Upper lobe of left lung (tissue), 6 donors: ENCODE measurements around the gene FRAS1. TPM values are rescaled to one million over a fixed set of nuclear protein-coding genes. Genes with fewer than 3 reads are reported as not detected.

Experiments used
- ATAC-seq, 2 donors: fragments of 200-7000 bp; cut with Tn5 transposase; one replicate each; pipeline ENCODE4 v1.9.1; 2022; ENCODE audit warnings: mild to moderate bottlenecking in 2 of 2, moderate library complexity in 2 of 2; ENCODE audit not compliant: low FRiP score in 2 of 2
- DNase-seq, 2 donors: peaks; one replicate each; pipeline ENCODE4 v3.0.0-alpha.2; 2019 to 2020
- H3K27ac ChIP-seq, 4 donors: fragments of 200-600 bp; sonication (generic); one replicate each; pipeline ENCODE4 v1.5.1; 2016 to 2019
- H3K27me3 ChIP-seq, 4 donors: fragments of 200-600 bp; sonication (generic); one replicate each; pipeline ENCODE4 v1.5.1; 2017 to 2019
- H3K36me3 ChIP-seq, 4 donors: fragments of 200-600 bp; sonication (generic); one replicate each; pipeline ENCODE4 v1.5.1; 2016 to 2019
- H3K4me1 ChIP-seq, 4 donors: fragments of 200-600 bp; sonication (generic); one replicate each; pipeline ENCODE4 v1.5.1; 2018 to 2019
- H3K4me3 ChIP-seq, 4 donors: fragments of 200-600 bp; sonication (generic); one replicate each; pipeline ENCODE4 v1.5.1; 2017 to 2019; ENCODE audit warnings: mild to moderate bottlenecking in 2 of 4, moderate library complexity in 1 of 4
- H3K9me3 ChIP-seq, 4 donors: fragments of 200-600 bp; sonication (generic); one replicate each; pipeline ENCODE4 v1.5.1; 2018 to 2019
- CTCF ChIP-seq, 6 experiments: fragments of 450-650 bp in 4 of 6; fragments of 200-600 bp in 2 of 6; sonication (generic) in 2 of 6; IDR thresholded peaks; one replicate each; pipeline ENCODE4 v1.5.1; 2016 to 2019; ENCODE audit warnings: antibody characterized with exemption in 6 of 6
- EP300 ChIP-seq, 4 donors: sonication (generic); formaldehyde crosslinking; IDR thresholded peaks; one replicate each; pipeline ENCODE4 v1.5.1; 2017; ENCODE audit warnings: antibody characterized with exemption in 4 of 4, control low read depth in 2 of 4
- POLR2A ChIP-seq, 4 donors: fragments of 450-650 bp; IDR thresholded peaks; one replicate each; pipeline ENCODE4 v1.5.1; 2016 to 2017; ENCODE audit warnings: antibody characterized with exemption in 4 of 4, mild to moderate bottlenecking in 2 of 4
- POLR2AphosphoS5 ChIP-seq, 2 donors: sonication (generic); formaldehyde crosslinking; IDR thresholded peaks; one replicate each; pipeline ENCODE4 v1.5.1; 2017; ENCODE audit warnings: antibody characterized with exemption in 2 of 2
- WGBS, 2 donors: methylation state at CpG; one replicate each; pipeline ENCODE4 v1.1.5; 2017 to 2018; 5-methylcytosine and 5-hydroxymethylcytosine counted together
- total RNA-seq, 6 donors: library from RNA; depleted of rRNA in 4 of 6; stranded (reverse); fragments of >200 nt in 4 of 6; gene quantifications; one replicate each; pipeline versions ENCODE4 v1.1.0 to v1.2.1, GENCODE V29; 2016 to 2021
- donor health status: DM: no; HTN: no; CAD: no; lungs with moderate emphysema.
- donor health status: DM: no; HTN: yes; CAD: no; lungs with severe emphysema.

FRAS1 gene
- total RNA-seq, 6 donors from 2014 or later, result 3.9 to 11.2 (median 6.7) TPM

- no peak for TF ChIP-seq EP300 (IDR thresholded peaks at IDR 0.05)
- no peak for TF ChIP-seq POLR2AphosphoS5 (IDR thresholded peaks at IDR 0.05)
- TF ChIP-seq CTCF (IDR thresholded peaks at IDR 0.05), result no peak
- no peak for TF ChIP-seq POLR2A (IDR thresholded peaks at IDR 0.05)
- Histone ChIP-seq H3K27me3 (no peaks in the 10 kb centered on the region), H3K27ac (no peak overlapping the region), H3K9me3 (no peaks in the 10 kb centered on the region), H3K4me3 (no peak overlapping the region), H3K36me3 (no peaks in the 10 kb centered on the region), H3K4me1 (no peaks in the 10 kb centered on the region)
- no peak for DNase-seq
- ATAC-seq, result no peak
- 97 to 100% methylated on average over 2 of the region's 2 CpGs for WGBS, 2 donors
Measured at GRCh38 chr4:78217557-78217956, 160.4 kb downstream of the FRAS1 start.

GRCh38 chr4:78218260-78218659 lies 161.1 kb downstream of the FRAS1 start:
- no peaks in the 10 kb centered on the region for H3K9me3 ChIP-seq
- ATAC-seq (no peak), DNase-seq (no peak)
- H3K36me3 ChIP-seq, result no peaks in the 10 kb centered on the region
- H3K4me3 ChIP-seq, result no peak overlapping the region
- WGBS, 2 donors, result 91 to 92% methylated on average over 2 of the region's 2 CpGs
- H3K4me1 ChIP-seq, result no peaks in the 10 kb centered on the region
- TF ChIP-seq POLR2A (IDR thresholded peaks at IDR 0.05), result no peak
- no peak for TF ChIP-seq CTCF (IDR thresholded peaks at IDR 0.05)
- TF ChIP-seq POLR2AphosphoS5 (IDR thresholded peaks at IDR 0.05), result no peak
- TF ChIP-seq EP300 (IDR thresholded peaks at IDR 0.05), result no peak
- no peak overlapping the region for H3K27ac ChIP-seq
- no peaks in the 10 kb centered on the region for H3K27me3 ChIP-seq

- no peak for DNase-seq
- Histone ChIP-seq H3K4me1 (no peaks in the 10 kb centered on the region), H3K36me3 (no peaks in the 10 kb centered on the region), H3K9me3 (no peaks in the 10 kb centered on the region), H3K27me3 (no peaks in the 10 kb centered on the region), H3K27ac (no peak overlapping the region), H3K4me3 (no peak overlapping the region)
- ATAC-seq, result no peak
- 57 to 66% methylated on average over 2 of the region's 2 CpGs for WGBS, 2 donors
- no peak for TF ChIP-seq EP300 (IDR thresholded peaks at IDR 0.05)
Measured at GRCh38 chr4:78219825-78220224, 162.7 kb downstream of the FRAS1 start.

- WGBS, 2 donors, result 60 to 66% methylated on average over 3 of the region's 3 CpGs
Measured at GRCh38 chr4:78220283-78220682, 163.2 kb downstream of the FRAS1 start.

GRCh38 chr4:78222575-78223186 lies 165.6 kb downstream of the FRAS1 start:
- no peak for ATAC-seq
- Histone ChIP-seq H3K36me3 (no peaks in the 10 kb centered on the region), H3K27ac (no peak overlapping the region), H3K4me3 (no peak overlapping the region), H3K9me3 (peaks cover 0 to 4% (median 0%) of the 10 kb centered on the region in 4 donors), H3K27me3 (no peaks in the 10 kb centered on the region), H3K4me1 (no peaks in the 10 kb centered on the region)
- DNase-seq, result no peak
- WGBS, 2 donors, result 61 to 70% methylated on average over 8 of the region's 8 CpGs
- TF ChIP-seq POLR2AphosphoS5 (IDR thresholded peaks at IDR 0.05) (no peak), CTCF (IDR thresholded peaks at IDR 0.05) (no peak), POLR2A (IDR thresholded peaks at IDR 0.05) (no peak), EP300 (IDR thresholded peaks at IDR 0.05) (no peak)

More at GRCh38 chr4:78220283-78220682, 163.2 kb downstream of the FRAS1 start:
- H3K27me3 ChIP-seq, result no peaks in the 10 kb centered on the region
- DNase-seq (no peak), ATAC-seq (no peak)
- H3K27ac ChIP-seq, result no peak overlapping the region
- H3K4me1 ChIP-seq, result no peaks in the 10 kb centered on the region
- H3K4me3 ChIP-seq, result no peak overlapping the region
- no peaks in the 10 kb centered on the region for H3K36me3 ChIP-seq
- H3K9me3 ChIP-seq, result no peaks in the 10 kb centered on the region
- TF ChIP-seq POLR2A (IDR thresholded peaks at IDR 0.05) (no peak), CTCF (IDR thresholded peaks at IDR 0.05) (no peak), POLR2AphosphoS5 (IDR thresholded peaks at IDR 0.05) (no peak), EP300 (IDR thresholded peaks at IDR 0.05) (no peak)
